HEK293 (cell line): ENCODE measurements around the gene CEBPZ.

Experiments
- TCF7L2 ChIP-seq: IDR thresholded peaks from 2 replicates; pipeline ENCODE4 v1.6.1; 2011; ENCODE audit warnings: low read depth, mild to moderate bottlenecking, inconsistent platforms, low read length, moderate library complexity, borderline replicate concordance
- ZBTB7A ChIP-seq: fragments of 450-650 bp; formaldehyde crosslinking; IDR thresholded peaks from 2 replicates; pipeline ENCODE4 v1.5.1; 2016; ENCODE audit warnings: low read depth, missing biosample characterization, missing genetic modification characterization
- ZNF24 ChIP-seq: fragments of 450-650 bp; formaldehyde crosslinking; IDR thresholded peaks from 2 replicates; pipeline ENCODE4 v1.5.1; 2016; ENCODE audit warnings: missing biosample characterization, missing genetic modification characterization
- ZNF433 ChIP-seq: fragments of 450-650 bp; formaldehyde crosslinking; IDR thresholded peaks from 2 replicates; pipeline ENCODE4 v1.5.1; 2016; ENCODE audit warnings: missing biosample characterization, missing genetic modification characterization, low read depth
- ZNF600 ChIP-seq: fragments of 450-650 bp; formaldehyde crosslinking; IDR thresholded peaks from 2 replicates; pipeline ENCODE4 v1.5.1; 2016; ENCODE audit warnings: missing biosample characterization, missing genetic modification characterization
- ZNF660 ChIP-seq: fragments of 450-650 bp; IDR thresholded peaks from 2 replicates; pipeline ENCODE4 v1.5.1; 2018; ENCODE audit warnings: missing biosample characterization, mild to moderate bottlenecking, missing genetic modification characterization
- TF ChIP-seq, protein P1 (sequence below): fragments of 450-650 bp; formaldehyde crosslinking; IDR thresholded peaks from 2 replicates; pipeline ENCODE4 v1.5.1; 2016; ENCODE audit warnings: missing biosample characterization, missing genetic modification characterization
- TF ChIP-seq, protein P2 (sequence below): fragments of 450-650 bp; formaldehyde crosslinking; IDR thresholded peaks from 2 replicates; pipeline ENCODE4 v1.5.1; 2016; ENCODE audit warnings: missing biosample characterization, missing genetic modification characterization

DNA sequence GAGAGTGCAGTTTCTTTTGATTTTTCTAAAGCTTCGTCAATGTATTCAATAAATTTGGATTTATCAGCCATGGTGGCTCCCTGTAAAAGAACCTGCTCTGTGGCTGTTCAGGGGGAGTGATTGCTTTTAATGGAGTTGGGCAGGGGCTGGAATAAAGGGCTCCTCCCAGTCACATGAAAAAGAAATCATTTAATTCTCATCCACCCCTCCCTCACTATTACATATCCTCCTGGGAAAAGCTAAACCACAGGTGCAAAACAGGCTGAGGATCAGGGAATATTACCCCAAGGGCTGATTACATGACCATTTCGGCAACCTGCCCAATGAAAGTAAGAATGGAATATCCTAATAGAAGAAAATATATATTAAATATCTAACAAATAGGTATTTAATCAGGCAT, 42.8 kb downstream of the CEBPZ start, which contains the start of gene SULT6B1:
- TF ChIP-seq, protein P1, sequence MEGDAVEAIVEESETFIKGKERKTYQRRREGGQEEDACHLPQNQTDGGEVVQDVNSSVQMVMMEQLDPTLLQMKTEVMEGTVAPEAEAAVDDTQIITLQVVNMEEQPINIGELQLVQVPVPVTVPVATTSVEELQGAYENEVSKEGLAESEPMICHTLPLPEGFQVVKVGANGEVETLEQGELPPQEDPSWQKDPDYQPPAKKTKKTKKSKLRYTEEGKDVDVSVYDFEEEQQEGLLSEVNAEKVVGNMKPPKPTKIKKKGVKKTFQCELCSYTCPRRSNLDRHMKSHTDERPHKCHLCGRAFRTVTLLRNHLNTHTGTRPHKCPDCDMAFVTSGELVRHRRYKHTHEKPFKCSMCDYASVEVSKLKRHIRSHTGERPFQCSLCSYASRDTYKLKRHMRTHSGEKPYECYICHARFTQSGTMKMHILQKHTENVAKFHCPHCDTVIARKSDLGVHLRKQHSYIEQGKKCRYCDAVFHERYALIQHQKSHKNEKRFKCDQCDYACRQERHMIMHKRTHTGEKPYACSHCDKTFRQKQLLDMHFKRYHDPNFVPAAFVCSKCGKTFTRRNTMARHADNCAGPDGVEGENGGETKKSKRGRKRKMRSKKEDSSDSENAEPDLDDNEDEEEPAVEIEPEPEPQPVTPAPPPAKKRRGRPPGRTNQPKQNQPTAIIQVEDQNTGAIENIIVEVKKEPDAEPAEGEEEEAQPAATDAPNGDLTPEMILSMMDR (tag by site-specific recombination), result no peak
- no peak for TF ChIP-seq ZBTB7A
- no peak for TF ChIP-seq TCF7L2
- TF ChIP-seq ZNF600 (tag by site-specific recombination), result no peak
- no peak for TF ChIP-seq ZNF660 (tag by site-specific recombination)
- TF ChIP-seq, protein P2, sequence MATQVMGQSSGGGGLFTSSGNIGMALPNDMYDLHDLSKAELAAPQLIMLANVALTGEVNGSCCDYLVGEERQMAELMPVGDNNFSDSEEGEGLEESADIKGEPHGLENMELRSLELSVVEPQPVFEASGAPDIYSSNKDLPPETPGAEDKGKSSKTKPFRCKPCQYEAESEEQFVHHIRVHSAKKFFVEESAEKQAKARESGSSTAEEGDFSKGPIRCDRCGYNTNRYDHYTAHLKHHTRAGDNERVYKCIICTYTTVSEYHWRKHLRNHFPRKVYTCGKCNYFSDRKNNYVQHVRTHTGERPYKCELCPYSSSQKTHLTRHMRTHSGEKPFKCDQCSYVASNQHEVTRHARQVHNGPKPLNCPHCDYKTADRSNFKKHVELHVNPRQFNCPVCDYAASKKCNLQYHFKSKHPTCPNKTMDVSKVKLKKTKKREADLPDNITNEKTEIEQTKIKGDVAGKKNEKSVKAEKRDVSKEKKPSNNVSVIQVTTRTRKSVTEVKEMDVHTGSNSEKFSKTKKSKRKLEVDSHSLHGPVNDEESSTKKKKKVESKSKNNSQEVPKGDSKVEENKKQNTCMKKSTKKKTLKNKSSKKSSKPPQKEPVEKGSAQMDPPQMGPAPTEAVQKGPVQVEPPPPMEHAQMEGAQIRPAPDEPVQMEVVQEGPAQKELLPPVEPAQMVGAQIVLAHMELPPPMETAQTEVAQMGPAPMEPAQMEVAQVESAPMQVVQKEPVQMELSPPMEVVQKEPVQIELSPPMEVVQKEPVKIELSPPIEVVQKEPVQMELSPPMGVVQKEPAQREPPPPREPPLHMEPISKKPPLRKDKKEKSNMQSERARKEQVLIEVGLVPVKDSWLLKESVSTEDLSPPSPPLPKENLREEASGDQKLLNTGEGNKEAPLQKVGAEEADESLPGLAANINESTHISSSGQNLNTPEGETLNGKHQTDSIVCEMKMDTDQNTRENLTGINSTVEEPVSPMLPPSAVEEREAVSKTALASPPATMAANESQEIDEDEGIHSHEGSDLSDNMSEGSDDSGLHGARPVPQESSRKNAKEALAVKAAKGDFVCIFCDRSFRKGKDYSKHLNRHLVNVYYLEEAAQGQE (tag by site-specific recombination), result no peak
- no peak for TF ChIP-seq ZNF24 (tag by site-specific recombination)
- TF ChIP-seq ZNF433 (tag by site-specific recombination), result no peak
